Measurements from ENCODE around the gene MAPKAPK5.
"Not testable (repeated sequence)": the region's sequence is repeated elsewhere in the genome, so short reads cannot be mapped to it uniquely, and the experiment has no call there.

Gene MAPKAPK5

GRCh38 chr12:111937429-111937828 is 95.4 kb downstream of the MAPKAPK5 start:
- peaks cover 0 to 2% of the 10 kb centered on the region in 2 donors for H3K4me1 Mint-ChIP-seq
- no peak for DNase-seq
- H3K36me3 Mint-ChIP-seq: peaks cover 0 to under 1% of the 10 kb centered on the region in 2 donors
- no peaks in the 10 kb centered on the region for H3K9me3 Mint-ChIP-seq
- no peaks in the 10 kb centered on the region for H3K27me3 Mint-ChIP-seq
- H3K4me3 Mint-ChIP-seq: no peak overlapping the region
- no peak for ATAC-seq (replicated peaks)
- H3K27ac Mint-ChIP-seq: no peak overlapping the region

- DNase-seq: no peak
- no peak for ATAC-seq (replicated peaks)
- no peak overlapping the region for H3K27ac Mint-ChIP-seq
- H3K27me3 Mint-ChIP-seq: no peaks in the 10 kb centered on the region
- H3K36me3 Mint-ChIP-seq: peaks cover 0 to 3% of the 10 kb centered on the region in 2 donors
- no peaks in the 10 kb centered on the region for H3K9me3 Mint-ChIP-seq
- H3K4me3 Mint-ChIP-seq: no peak overlapping the region
- H3K4me1 Mint-ChIP-seq: peaks cover 3 to 8% of the 10 kb centered on the region in 2 donors
Observed at GRCh38 chr12:111942557-111942956, 100.5 kb downstream of the MAPKAPK5 start.

- Mint-ChIP-seq H3K36me3 (peaks cover 0 to 3% of the 10 kb centered on the region in 2 donors), H3K4me3 (no peak overlapping the region), H3K9me3 (no peaks in the 10 kb centered on the region), H3K27me3 (no peaks in the 10 kb centered on the region), H3K27ac (no peak overlapping the region), H3K4me1 (peaks cover 3 to 8% of the 10 kb centered on the region in 2 donors)
- ATAC-seq (replicated peaks) (no peak), DNase-seq (no peak)
Observed at GRCh38 chr12:111943929-111944328, 101.9 kb downstream of the MAPKAPK5 start.

GRCh38 chr12:111950961-111951676 is 109.1 kb downstream of the MAPKAPK5 start:
- not testable (repeated sequence) for H3K4me3 Mint-ChIP-seq; ATAC-seq (replicated peaks)
- H3K36me3 Mint-ChIP-seq: peaks cover 8 to 25% of the 10 kb centered on the region in 2 donors

More at GRCh38 chr12:111950961-111951676, 109.1 kb downstream of the MAPKAPK5 start:
- not testable (repeated sequence) for H3K9me3 Mint-ChIP-seq, H3K27me3 Mint-ChIP-seq, DNase-seq, H3K4me1 Mint-ChIP-seq, H3K27ac Mint-ChIP-seq

Data from stimulated activated naive B cell treated with anti-CD40 and anti-IgM and Interleukin-4, amounts not matched to agents 10 μg/mL and 1 μg/mL and 100 μg/mL, for 72 hours (primary cell).